ENCODE results near the gene FBXO48. TPM values are rescaled to one million over a fixed set of nuclear protein-coding genes. Genes with fewer than 3 reads are reported as not detected.

Gene FBXO48
- total RNA-seq, 1 experiment from 2014 or later, result 0.74 TPM

- POLR2A ChIA-PET, result no interaction called here
- no TSS peak for BruUV-seq (replicated peaks)
- DNase-seq (ENCODE audit: low read depth, low spot score) (no peak), ATAC-seq (no peak)
- Histone ChIP-seq H3K9me3 (ENCODE audit: control insufficient read depth, insufficient read depth, low read depth, low read length) (no peaks in the 10 kb centered on the region), H3K36me3 (ENCODE audit: control insufficient read depth, insufficient read depth, low read length) (no peaks in the 10 kb centered on the region), H3K27ac (ENCODE audit: low read length) (no peak overlapping the region), H3K27me3 (ENCODE audit: control insufficient read depth, insufficient read depth, low read length) (no peaks in the 10 kb centered on the region), H3K4me3 (ENCODE audit: low read depth in 2 of 2, low read length in 2 of 2) (no peak overlapping the region), H3K4me1 (ENCODE audit: control insufficient read depth, insufficient read depth, low read length) (peaks cover 13% of the 10 kb centered on the region)
- intact Hi-C loops (cut with micrococcal nuclease; ENCODE audit: unreplicated experiment) (no loop called here), in situ Hi-C loops (cut with HindIII; ENCODE audit: low pct_unique_long_range_greater_than_20kb, low sequenced_read_pairs) (no loop called here)
- TF ChIP-seq REST (IDR thresholded peaks at IDR 0.05; ENCODE audit: insufficient read depth in 1 of 2, low read depth in 2 of 2, low read length in 1 of 2) (no peak), CTCF (IDR thresholded peaks at IDR 0.05) (no peak), SIN3A (IDR thresholded peaks at IDR 0.05; ENCODE audit: borderline replicate concordance, insufficient read depth, low read depth, low read length) (no peak), TCF7L2 (IDR thresholded peaks at IDR 0.05; ENCODE audit: low read depth, low read length) (no peak), POLR2AphosphoS5 (IDR thresholded peaks at IDR 0.05; ENCODE audit: low read depth, low read length) (no peak)
- CTCF ChIA-PET, result no interaction called here
Observed at GRCh38 chr2:68471385-68471784, 4.3 kb upstream of the FBXO48 start.

GRCh38 chr2:68469935-68470334 is 2.8 kb upstream of the FBXO48 start:
- ATAC-seq, result no peak
- no peak overlapping the region for H3K4me3 ChIP-seq (ENCODE audit: low read depth in 2 of 2, low read length in 2 of 2)
- H3K36me3 ChIP-seq (ENCODE audit: control insufficient read depth, insufficient read depth, low read length), result no peaks in the 10 kb centered on the region
- peaks cover 17% of the 10 kb centered on the region for H3K4me1 ChIP-seq (ENCODE audit: control insufficient read depth, insufficient read depth, low read length)
- H3K9me3 ChIP-seq (ENCODE audit: control insufficient read depth, insufficient read depth, low read depth, low read length), result no peaks in the 10 kb centered on the region
- intact Hi-C loops (cut with micrococcal nuclease; ENCODE audit: unreplicated experiment) (no loop called here), in situ Hi-C loops (cut with HindIII; ENCODE audit: low pct_unique_long_range_greater_than_20kb, low sequenced_read_pairs) (no loop called here)
- BruUV-seq (replicated peaks), result no TSS peak
- DNase-seq (ENCODE audit: low read depth, low spot score), result no peak
- no peak overlapping the region for H3K27ac ChIP-seq (ENCODE audit: low read length)
- TF ChIP-seq POLR2AphosphoS5 (IDR thresholded peaks at IDR 0.05; ENCODE audit: low read depth, low read length) (no peak), REST (IDR thresholded peaks at IDR 0.05; ENCODE audit: insufficient read depth in 1 of 2, low read depth in 2 of 2, low read length in 1 of 2) (no peak), SIN3A (IDR thresholded peaks at IDR 0.05; ENCODE audit: borderline replicate concordance, insufficient read depth, low read depth, low read length) (no peak), TCF7L2 (IDR thresholded peaks at IDR 0.05; ENCODE audit: low read depth, low read length) (no peak), CTCF (IDR thresholded peaks at IDR 0.05) (no peak)
- ChIA-PET CTCF (no interaction called here), POLR2A (interaction anchor here (0.6 kb wide), 2 partner anchors 11 to 239 kb away, joined by 3 to 4 read pairs; no protein-coding TSS in a partner anchor)
- H3K27me3 ChIP-seq (ENCODE audit: control insufficient read depth, insufficient read depth, low read length), result no peaks in the 10 kb centered on the region

Measured in Panc1 (cell line).